ENCODE measurements around the gene DDX43.

DNA sequence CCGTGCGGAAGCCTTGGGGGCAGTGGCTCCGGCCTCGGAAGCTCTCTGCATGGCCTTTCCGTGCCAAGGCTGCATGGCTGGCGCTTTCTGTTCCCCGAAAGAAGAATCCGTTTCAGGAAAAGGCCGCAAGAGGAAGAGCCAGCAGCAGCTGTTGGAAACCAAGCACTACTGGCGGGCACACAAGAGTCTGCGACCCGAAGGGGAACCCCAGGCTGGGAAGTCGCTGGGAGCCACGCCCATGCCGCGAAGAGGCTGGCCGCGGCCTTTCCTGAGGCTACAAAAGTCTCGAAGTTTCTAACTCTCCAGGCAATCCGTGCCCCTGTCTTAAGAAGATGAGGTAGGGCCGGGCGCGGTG lies 57.5 kb downstream of the DDX43 start, which contains the start of gene CGAS:
- TF ChIP-seq, protein P1, sequence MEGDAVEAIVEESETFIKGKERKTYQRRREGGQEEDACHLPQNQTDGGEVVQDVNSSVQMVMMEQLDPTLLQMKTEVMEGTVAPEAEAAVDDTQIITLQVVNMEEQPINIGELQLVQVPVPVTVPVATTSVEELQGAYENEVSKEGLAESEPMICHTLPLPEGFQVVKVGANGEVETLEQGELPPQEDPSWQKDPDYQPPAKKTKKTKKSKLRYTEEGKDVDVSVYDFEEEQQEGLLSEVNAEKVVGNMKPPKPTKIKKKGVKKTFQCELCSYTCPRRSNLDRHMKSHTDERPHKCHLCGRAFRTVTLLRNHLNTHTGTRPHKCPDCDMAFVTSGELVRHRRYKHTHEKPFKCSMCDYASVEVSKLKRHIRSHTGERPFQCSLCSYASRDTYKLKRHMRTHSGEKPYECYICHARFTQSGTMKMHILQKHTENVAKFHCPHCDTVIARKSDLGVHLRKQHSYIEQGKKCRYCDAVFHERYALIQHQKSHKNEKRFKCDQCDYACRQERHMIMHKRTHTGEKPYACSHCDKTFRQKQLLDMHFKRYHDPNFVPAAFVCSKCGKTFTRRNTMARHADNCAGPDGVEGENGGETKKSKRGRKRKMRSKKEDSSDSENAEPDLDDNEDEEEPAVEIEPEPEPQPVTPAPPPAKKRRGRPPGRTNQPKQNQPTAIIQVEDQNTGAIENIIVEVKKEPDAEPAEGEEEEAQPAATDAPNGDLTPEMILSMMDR (IDR thresholded peaks at IDR 0.05; ENCODE audit: low read length), result no peak
- TF ChIP-seq EZH2 (IDR thresholded peaks at IDR 0.05; ENCODE audit: borderline replicate concordance, low read length), result no peak

Data from OCI-LY1 (cell line).